MV-4-11 (cell line): ENCODE data around the gene LRRC28.
"Not testable (repeated sequence)": the region's sequence is repeated elsewhere in the genome, so short reads cannot be mapped to it uniquely, and the experiment has no call there.

Source experiments
- DNase-seq: peaks from one replicate; lab custom pipeline; 2025; lab: John Stamatoyannopoulos, UW

Gene LRRC28

DNA sequence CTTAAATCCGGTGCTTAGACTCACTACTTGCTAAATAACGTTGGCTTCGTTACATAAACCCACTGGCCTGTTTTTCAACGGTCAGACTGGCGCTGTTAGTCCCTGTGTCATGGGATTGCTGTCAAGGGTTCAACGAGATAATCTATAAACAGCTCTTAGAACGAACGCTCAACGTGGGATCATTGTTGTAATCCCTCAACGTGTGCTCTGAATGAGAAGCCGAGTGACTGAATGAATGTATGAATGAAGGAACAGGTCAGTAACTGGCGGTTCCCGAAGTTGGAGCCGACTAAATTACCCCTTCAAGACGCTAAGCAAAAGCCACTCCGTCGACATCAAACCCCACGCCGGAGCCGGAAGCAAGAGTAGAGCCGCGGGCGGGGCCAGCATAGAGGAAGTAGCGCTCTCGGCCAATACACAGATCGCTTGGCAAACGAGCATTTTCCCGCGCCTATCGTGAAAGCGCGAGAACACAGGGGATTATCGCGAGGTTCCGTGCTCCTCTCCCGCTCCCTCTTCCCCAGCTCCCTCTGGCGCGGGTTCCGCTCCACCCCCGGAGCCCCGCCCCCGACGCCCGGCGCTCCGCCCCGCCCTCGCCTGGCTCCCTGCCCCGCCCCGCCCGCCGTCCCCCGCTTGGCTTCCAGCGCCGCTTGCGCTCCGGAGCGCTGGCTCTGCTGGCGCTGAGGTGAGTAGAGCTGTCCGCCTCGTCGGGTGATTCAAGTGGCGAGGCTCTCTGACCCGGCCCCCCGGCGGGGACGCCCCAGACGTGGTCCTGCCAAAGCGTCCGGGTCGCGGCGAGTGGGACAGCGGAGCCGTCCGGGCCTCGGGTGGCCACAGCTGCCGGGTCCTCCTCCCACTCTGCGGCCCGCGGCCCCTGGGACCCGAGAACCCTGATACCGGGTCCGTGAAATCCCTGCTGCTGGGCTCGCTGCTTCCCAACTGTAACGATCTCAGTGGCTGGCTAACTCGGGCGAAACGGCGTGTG lies at the start of gene LRRC28:
TSS of gene LRRC28 (plus strand) at position 625 of the 985 bp plus-strand sequence. CDS start 4,477 bp downstream, outside the sequence.
- peak; percentile 99 for DNase-seq

DNA sequence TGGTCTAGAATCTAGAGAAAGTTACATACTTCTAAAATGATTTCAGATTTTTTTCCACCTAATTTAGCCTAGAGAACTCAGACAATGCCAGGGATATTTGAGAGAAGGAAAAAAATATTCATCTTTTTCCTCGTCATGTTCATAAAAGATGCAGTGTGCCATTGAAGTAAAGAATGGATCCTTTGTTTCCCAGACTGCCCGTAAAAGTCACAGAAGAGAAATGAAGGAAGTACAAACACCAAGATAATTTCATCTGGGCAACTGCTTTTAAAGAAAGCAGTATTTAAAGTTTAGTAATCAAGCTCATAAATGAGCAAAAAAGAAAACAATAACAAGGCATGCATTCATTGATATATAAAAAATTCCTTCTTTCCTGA lies 49.1 kb upstream of the LRRC28 start:
- no peak for DNase-seq

DNA sequence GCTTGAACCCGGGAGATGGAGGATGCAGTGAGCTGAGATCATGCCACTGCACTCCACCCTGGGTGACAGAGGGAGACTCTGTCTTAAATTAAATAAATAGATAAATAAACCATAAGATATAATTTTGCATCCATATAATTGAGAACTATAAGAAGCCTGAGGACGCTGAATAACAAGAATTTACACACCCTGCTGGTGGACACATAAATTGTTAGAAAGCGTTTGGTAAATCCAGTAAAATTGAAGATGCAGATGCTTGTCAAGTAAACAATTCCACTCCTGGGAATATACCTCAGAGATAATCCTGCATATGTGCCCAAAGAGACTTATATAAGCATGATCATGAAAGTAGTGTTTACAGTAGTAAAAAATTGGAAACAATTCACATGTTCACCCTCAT lies 43.6 kb upstream of the LRRC28 start:
- no peak for DNase-seq

DNA sequence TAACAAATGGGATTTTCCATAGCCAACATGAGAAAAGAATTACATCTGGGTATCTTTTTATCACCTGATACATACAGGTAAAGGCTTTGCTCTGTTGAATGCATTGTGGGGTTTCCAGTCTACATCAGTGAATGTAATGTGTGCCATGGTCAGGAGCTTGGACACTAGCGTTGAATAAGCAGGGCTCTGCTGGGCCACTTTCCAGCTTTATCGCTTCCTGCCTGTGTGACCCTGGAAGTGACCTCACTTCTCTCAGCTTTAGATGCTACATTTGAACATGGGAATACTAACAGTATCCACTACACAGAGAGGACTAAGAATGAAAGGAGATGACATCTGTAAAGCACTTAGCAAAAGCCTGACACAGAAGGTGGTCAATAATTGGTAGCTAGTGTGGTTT lies 42.0 kb upstream of the LRRC28 start:
- no peak for DNase-seq

DNA sequence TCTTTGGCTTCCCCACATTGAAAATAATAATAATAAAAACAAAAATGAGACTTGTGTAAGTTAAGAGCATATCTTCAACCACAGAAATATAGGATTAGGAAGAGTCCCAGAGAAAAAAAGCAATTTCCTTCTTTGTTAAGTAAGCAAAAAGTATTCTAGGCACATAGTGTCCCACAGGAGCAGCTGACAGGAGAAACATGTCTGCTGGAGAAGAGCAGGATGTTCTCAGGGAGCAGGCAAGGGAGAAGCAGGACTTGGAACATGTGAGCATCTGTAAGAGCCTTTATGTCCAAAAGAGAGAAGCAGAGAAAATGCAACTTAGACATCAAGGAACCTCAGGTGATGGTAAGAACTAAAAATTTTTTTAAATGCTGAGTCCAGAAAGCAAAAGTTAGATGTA lies 40.9 kb upstream of the LRRC28 start:
- DNase-seq, result no peak

DNA sequence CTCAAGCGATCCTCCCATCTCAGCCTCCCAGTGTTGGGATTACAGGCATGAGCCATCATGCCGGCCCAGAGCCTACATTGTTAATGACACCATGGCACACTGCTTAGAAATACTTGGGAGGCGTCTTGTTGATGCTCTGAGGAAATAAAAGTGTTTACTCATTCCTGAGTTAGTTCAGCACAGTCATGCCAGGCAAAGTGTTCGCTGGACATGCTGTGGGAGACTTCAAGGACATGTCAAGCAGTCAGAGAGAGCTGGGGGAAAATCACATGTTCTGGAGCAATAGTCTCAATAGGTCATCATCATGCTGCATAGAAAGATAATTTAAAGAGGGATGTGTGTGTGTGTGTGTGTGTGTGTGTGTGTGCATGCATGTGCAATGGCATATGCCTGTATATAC lies 39.4 kb upstream of the LRRC28 start:
- DNase-seq, result no peak

DNA sequence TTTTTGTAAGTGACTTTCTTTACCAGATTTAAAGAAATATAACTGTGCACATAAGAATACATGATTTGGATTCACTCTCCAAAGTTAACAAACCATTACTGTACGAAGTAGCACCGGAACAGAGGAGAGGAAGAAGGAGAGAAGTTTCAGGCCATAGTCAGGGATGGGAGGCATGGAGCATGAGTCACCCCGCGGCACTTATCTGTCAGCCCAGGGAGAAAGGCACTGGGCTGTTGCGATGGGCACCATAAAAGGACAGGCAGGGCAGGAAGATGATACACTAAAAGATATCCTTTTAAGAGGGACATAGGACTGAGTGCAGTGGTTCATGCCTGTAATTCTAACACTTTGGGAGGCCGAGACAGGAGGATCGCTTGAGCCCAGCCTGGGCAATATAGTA lies 38.9 kb upstream of the LRRC28 start:
- no peak for DNase-seq

DNA sequence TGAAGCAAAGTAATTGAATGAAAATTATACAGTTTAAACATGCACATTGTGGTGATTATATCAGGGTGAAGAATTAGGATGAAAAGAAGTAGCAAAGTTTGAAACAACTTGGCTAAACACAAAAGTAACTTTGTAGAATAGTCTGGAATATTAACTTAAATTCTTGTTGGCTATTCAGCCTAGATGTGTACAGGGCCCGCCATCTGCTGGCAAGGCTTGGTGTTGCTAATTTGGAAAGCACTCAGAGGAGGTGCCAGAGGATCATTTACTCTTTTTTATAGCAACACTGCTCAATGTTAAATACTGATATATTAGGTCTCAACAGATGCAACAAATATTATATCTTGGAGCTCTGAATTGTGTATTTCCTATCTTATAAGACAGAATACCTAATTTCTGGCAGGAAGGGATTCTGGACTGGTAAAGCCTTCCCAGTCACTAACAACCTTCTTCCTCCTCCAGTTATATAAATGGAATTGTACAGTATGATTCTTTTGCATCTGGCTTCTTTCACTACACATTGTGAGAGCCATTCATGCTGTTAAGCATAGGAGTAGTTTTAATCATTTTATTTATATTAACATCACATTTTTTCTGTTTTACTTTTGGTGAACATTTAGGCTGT lies 38.0 kb upstream of the LRRC28 start:
- DNase-seq, result peak; percentile 23

DNA sequence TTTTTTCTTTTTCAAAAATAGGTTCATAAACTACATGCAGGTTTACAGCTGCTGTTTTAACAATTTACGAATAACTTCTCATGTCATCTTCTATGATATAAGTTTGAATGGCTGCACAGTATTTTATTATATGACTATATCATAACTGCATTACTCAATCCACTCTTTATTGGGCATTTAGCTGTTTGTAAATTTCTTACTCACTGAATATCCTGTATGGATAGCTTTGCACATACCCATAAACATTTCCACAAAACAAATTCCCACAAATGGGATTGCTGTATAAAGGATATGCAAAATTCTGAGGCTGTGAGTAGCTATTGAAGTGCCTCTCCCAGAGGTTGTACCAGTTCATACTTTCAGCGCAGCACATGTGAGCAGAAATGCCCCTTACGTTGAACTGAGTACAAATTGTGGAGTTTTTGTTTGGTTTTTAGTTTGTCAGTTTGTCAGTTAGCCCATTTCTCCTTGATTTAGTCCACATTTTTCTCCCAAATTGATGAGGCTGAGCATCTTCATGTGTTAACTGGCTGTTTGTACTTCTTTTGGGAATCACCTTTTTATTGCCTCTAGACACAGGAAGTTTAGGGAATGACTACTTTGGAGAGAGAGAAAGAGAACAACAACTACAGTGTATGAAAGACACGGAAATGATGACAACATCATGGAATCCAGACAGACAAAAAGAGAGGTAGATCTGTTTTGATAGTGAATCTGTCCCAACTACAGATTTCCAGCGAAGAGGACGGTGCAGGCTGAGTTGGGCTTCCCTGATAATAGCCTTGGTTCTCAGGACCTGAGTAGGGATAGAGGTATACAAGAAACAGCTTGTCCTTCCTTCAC lies 26.7 kb upstream of the LRRC28 start:
- no peak for DNase-seq

DNA sequence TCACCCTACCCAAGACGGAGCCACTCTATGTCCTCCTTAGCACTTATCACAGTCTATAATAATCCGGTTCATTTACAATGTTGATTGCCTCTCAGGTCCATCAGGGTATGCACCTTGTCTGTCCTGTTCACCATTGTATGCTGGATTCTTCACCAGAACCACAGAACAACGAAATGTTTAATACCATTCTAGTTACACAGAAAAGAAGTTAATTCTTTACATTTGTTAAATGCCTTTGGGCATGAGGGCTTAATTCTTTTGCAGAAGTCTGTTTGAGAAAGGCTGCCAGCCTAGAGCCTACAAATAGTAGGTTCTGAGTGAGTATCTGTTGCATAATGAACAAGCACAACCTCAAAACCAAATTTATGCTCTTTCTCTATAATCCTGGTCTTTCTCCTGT lies 24.5 kb upstream of the LRRC28 start:
- DNase-seq, result no peak

DNA sequence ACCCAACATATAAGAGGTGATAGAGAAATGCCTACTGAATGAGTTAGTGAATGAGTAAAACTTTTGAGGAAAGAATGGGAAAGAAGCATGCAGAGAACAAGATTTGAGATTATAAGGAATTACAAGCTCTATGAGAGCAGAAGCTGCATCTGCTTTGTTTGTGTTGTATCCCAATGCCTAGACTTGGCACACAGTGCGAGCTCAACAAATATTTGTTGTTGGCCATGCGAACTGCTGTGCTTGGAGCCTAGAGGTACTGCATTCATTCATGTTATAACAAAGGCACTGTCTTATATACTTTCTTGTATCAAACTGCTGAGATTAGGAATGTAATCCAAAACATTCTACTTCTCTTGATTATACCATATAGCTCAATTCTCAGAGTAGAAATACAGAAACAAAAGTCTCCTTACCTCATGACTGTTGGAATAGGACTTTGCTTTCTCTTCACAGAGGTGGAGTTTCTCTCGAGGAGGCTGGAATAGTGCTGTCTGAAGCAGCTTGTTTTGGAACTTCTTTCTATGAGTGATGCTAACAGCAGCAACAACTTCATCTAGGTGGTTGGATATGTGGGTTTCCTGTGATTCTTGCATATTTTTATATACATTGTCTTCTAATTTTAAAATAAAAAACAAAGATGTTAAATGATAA lies 23.0 kb upstream of the LRRC28 start:
- no peak for DNase-seq

DNA sequence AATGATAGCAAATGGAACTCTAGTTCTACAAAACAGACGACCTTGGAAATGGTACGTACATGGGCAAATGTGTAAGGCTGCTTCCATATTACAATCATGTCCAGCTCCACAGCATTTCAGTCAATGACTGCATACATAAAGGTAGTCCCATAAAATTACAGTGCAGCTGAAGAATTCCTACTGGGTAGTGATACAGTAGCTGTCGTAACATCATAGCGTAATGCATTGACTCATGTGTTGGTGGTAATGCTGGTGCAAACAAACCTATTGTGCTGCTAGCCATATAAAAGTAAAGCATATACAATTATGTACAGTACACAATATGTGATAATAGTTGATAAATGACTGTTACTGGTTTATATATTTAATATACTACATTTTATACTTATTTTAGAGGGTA lies 20.4 kb upstream of the LRRC28 start:
- DNase-seq, result no peak

DNA sequence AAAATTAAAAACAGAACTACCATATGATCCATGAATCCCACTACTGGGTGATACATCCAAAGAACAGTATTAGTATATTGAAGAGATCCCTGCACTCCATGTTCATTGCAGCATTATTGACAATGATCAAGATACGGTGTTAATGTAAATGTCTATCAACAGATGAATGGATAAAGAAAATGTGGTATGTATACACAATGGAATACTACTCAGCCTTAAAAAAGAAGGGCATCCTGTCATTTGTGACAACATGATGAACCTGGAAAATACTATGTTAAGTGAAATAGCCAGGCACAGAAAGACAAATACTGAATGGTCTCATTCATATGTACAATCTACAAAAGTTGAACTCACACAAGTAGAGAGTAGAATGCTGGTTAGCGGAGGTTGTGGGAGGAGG lies 18.5 kb upstream of the LRRC28 start:
- no peak for DNase-seq

DNA sequence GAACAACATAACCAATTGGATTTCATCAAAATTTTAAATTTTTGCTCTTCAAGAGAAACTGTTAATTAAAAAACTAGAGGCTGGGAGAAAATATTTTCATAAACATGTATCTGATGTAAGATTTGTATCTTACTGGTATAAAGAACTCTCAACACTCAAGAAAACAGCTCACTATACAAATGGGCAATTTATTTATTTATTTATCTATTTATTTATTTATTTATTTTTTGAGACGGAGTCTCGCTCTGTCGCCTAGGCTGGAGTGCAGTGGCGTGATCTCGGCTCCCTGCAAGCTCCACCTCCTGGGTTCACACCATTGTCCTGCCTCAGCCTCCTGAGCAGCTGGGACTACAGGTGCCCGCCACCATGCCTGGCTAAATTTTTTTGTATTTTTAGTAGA lies 17.1 kb upstream of the LRRC28 start:
- not testable (repeated sequence) for DNase-seq

DNA sequence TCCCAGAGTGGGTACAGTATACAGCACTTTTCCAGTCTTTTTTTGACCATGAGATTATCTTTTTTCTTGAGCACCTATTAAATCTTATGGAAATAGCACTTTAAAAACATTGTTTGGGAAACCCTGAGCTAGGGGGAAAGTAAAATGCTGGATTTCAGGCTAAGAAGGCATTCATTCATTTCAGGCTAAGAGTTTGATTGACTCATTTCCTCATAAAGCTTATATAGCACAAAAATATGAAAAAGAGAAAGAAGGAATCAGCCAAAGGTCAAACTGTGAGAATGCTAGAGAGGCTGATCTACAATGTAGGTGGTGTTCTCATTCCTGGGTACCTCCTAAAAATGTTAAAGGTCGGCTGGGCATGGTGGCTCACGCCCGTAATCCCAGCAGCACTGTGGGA lies 12.4 kb upstream of the LRRC28 start:
- no peak for DNase-seq

DNA sequence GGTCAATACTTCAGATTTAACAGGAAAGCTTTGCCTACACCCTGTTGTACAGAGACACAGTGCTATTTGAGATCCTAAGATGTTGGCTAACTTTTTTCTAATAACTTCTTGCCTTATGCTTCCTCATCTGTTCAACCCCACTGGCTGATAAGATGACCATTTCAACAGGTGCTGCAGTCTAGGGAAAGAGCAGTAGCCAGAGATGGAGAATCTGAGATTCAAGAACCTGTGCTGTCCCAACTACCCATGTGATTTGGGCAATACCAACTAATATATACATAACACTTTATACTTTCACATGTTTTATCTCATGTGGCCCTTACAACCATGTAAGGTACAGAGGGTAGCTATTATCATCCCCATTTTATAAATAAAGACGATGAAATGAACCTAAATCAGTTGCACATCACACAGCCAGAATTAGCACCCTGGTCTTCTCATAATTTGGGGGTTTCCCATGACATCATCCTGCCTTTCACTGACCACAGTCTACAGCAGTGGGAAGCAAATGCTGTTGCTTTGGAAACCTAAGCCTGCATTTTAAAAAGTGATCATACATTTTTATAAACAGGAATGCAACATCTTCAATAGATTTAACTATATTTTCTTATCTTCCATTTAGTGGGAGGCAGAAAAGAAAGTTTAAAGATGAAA lies 11.6 kb upstream of the LRRC28 start:
- no peak for DNase-seq

DNA sequence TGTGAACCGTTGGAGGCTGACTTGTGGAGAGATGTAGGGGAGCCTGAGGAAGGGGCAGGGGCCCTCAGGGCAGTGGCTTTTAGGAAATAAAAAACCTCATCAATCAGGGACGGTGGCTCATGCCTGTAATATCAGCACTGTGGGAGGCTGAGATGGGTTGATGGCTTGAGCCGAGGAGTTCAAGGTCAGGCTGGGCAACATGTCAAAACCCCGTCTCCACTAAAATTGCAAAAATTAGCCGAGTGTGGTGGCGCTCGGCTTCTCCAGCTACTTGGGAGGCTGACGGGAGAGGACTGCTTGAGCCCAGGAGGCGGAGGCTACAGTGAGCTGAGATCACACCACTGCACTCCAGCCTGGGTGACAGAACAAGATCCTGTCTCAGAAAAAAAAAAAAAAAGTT lies 9.5 kb upstream of the LRRC28 start:
- no peak for DNase-seq

DNA sequence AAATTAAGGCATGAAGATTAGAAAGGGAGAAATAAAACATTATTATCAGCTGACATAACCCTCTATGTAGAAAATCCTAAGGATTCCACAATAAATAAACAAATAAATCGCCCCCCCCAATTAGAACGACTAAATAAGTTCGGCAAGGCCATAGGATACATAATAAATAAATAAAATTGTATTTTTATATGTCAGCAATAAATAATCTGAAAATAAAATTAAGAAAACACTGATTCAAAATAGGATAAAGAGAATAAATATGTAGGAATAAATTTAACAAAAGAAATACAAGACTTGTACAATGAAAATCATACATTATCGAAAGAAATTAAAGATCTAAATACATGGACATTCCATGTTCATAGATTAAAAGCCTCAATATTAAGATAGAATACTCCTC lies 7.0 kb upstream of the LRRC28 start:
- no peak for DNase-seq

DNA sequence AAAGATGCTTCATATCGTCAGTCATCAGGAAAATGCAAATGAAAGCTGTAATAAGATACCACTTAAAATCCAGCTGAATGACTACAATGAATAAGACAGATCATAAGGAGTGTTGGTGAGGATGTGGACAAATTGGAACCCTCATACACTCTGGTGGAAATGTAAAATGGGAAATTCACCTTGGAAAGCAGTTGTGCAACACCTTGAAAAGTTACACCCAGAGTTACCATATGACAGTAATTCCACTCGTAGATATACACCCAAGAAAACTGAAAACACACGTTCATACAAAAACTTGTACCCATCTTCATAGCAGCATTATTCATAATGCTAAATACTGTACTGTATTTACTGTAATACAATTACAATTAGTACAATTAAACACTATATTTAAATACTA lies 4.2 kb upstream of the LRRC28 start:
- DNase-seq, result no peak

DNA sequence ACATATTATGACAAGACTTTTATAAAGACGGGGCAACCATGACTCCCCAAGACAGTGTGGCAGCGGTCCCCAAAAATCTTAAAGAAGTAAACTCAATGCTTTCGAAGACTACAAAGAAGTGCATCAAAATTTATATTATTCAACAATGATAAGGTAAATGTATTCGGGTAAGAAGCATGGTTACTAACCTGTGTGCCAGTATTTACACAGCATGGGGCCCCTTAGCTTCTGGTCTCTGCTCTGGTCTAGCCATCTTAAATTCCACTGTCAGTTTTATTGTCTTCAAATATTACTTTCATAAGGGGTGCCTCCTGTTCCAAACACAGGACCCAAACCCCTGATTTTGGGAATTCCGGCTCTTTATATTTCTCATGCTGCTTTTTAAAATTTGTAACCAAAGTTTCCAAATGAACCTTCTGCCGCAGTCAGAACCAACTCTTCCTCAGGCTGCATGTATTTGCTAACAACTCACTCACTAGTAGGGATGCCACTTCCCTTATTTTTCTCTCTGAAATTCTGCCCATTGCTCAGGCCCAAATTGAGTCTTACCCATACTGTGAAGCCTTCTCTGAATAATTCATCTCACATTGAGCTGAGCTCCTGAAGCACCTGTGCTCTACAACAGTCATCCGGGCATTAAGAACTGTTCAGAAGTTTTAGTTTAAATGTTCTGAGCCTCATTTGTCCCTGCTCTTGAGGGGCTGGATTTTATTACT lies 3.1 kb upstream of the LRRC28 start:
- peak; percentile 6 for DNase-seq
